Measurements from ENCODE around the gene PCDH9. TPM values are rescaled to one million over a fixed set of nuclear protein-coding genes. Genes with fewer than 3 reads are reported as not detected.

Gene PCDH9
- polyA plus RNA-seq, 1 of the 3 experiments (the other 2 are of a cell fraction): 1.3 TPM

DNA sequence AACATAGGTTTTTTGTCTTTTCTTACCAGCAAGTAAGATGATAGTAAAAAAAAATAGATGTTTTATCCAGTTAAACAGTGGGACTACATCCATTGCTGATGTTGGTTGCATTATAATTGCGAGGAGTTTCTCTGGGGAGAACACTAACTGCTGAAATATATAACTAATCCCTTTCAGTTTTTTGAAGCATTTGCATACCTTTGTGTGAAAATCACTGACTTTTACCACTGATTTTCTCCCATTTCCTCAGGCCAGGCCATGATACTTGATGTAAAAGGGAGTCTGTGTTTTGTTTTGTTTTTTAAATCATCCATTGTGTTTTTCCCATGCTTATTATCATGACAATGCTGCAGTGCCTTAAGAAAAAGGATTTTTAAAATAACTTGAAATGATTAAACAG lies 699.5 kb downstream of the PCDH9 start:
- Histone ChIP-seq H4K20me1 (ENCODE audit: insufficient read depth) (no peaks in the 10 kb centered on the region), H3K4me2 (no peak overlapping the region), H3K4me1 (ENCODE audit: control insufficient read depth in 1 of 2, insufficient read depth in 2 of 2, low read depth in 1 of 2, low read length in 1 of 2) (no peaks in the 10 kb centered on the region; a peak in 1 of 4 replicates), H3K9me2 (no peaks in the 10 kb centered on the region), H3K27me3 (ENCODE audit: insufficient read depth) (no peaks in the 10 kb centered on the region), H3F3A (replicated peaks; ENCODE audit: insufficient read depth) (no peaks in the 10 kb centered on the region), H3K27ac (ENCODE audit: low read depth in 2 of 2, low read length in 1 of 2) (no peak overlapping the region), H3K79me2 (ENCODE audit: insufficient read depth) (no peaks in the 10 kb centered on the region), H2AFZ (ENCODE audit: low read depth) (no peak overlapping the region), H3K9ac (no peak overlapping the region), H3K36me3 (replicated peaks in 1 of 2; ENCODE audit: control insufficient read depth in 1 of 2, insufficient read depth in 2 of 2, low read length in 1 of 2) (no peaks in the 10 kb centered on the region), H3K9me3 (no peaks in the 10 kb centered on the region), H3K4me3 (ENCODE audit: low read depth in 2 of 2, low read length in 1 of 2) (no peak overlapping the region)
- ChIA-PET CTCF (no interaction called here), POLR2A (no interaction called here)
- no peak for TF ChIP-seq MXI1 (IDR thresholded peaks at IDR 0.05; ENCODE audit: low read depth, low read length)
- TF ChIP-seq SMC3 (IDR thresholded peaks at IDR 0.05; ENCODE audit: low read depth, low read length): no peak
- TF ChIP-seq, protein P1, sequence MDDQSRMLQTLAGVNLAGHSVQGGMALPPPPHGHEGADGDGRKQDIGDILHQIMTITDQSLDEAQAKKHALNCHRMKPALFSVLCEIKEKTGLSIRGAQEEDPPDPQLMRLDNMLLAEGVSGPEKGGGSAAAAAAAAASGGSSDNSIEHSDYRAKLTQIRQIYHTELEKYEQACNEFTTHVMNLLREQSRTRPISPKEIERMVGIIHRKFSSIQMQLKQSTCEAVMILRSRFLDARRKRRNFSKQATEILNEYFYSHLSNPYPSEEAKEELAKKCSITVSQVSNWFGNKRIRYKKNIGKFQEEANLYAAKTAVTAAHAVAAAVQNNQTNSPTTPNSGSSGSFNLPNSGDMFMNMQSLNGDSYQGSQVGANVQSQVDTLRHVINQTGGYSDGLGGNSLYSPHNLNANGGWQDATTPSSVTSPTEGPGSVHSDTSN (IDR thresholded peaks at IDR 0.05): no peak
- no peak for TF ChIP-seq NRF1 (IDR thresholded peaks at IDR 0.05; ENCODE audit: low read depth, low read length)
- TF ChIP-seq EP300 (IDR thresholded peaks at IDR 0.05; ENCODE audit: borderline replicate concordance in 1 of 2, low read depth in 1 of 2, low read length in 1 of 2): no peak
- no peak for TF ChIP-seq ELF1 (IDR thresholded peaks at IDR 0.05)
- no peak for TF ChIP-seq RCOR1 (IDR thresholded peaks at IDR 0.05; ENCODE audit: low read length)
- no peak for TF ChIP-seq GABPA (IDR thresholded peaks at IDR 0.05; ENCODE audit: low read depth)
- no peak for TF ChIP-seq GATA2 (CRISPR knock-in tag; IDR thresholded peaks at IDR 0.05)
- no peak for TF ChIP-seq SIN3A (IDR thresholded peaks at IDR 0.05; ENCODE audit: borderline replicate concordance, low read depth, low read length)
- no peak for TF ChIP-seq FOXJ3 (CRISPR knock-in tag; IDR thresholded peaks at IDR 0.05)
- TF ChIP-seq FOSL2 (IDR thresholded peaks at IDR 0.05; ENCODE audit: borderline replicate concordance, low read depth): no peak
- no peak for TF ChIP-seq NFIC (IDR thresholded peaks at IDR 0.05; ENCODE audit: borderline replicate concordance)
- DNase-seq: no peak
- WGBS (ENCODE audit: low lambda C conversion rate): 100% methylated on average over 1 of the region's 1 CpG

GRCh38 chr13:66530158-66530557 lies 700.0 kb downstream of the PCDH9 start:
- ChIA-PET CTCF (no interaction called here), POLR2A (no interaction called here)
- H3K9ac ChIP-seq: no peak overlapping the region
- no peaks in the 10 kb centered on the region; a peak in 1 of 4 replicates for H3K4me1 ChIP-seq (ENCODE audit: control insufficient read depth in 1 of 2, insufficient read depth in 2 of 2, low read depth in 1 of 2, low read length in 1 of 2)
- H3K79me2 ChIP-seq (ENCODE audit: insufficient read depth): no peaks in the 10 kb centered on the region
- H3F3A ChIP-seq (replicated peaks; ENCODE audit: insufficient read depth): no peaks in the 10 kb centered on the region
- DNase-seq: no peak
- WGBS (ENCODE audit: low lambda C conversion rate): 86% methylated on average over 1 of the region's 1 CpG
- no peaks in the 10 kb centered on the region for H3K36me3 ChIP-seq (replicated peaks in 1 of 2; ENCODE audit: control insufficient read depth in 1 of 2, insufficient read depth in 2 of 2, low read length in 1 of 2)
- H2AFZ ChIP-seq (ENCODE audit: low read depth): no peak overlapping the region
- no peak overlapping the region for H3K4me2 ChIP-seq
- no peaks in the 10 kb centered on the region for H3K9me2 ChIP-seq
- no peak overlapping the region for H3K4me3 ChIP-seq (ENCODE audit: low read depth in 2 of 2, low read length in 1 of 2)
- no peaks in the 10 kb centered on the region for H3K27me3 ChIP-seq (ENCODE audit: insufficient read depth)
- TF ChIP-seq SIN3A (IDR thresholded peaks at IDR 0.05; ENCODE audit: borderline replicate concordance, low read depth, low read length): no peak
- no peak for TF ChIP-seq NRF1 (IDR thresholded peaks at IDR 0.05; ENCODE audit: low read depth, low read length)
- TF ChIP-seq MEF2A (IDR thresholded peaks at IDR 0.05; ENCODE audit: borderline replicate concordance, low read depth): no peak
- TF ChIP-seq TCF12 (IDR thresholded peaks at IDR 0.05): no peak
- no peak for TF ChIP-seq MXI1 (IDR thresholded peaks at IDR 0.05; ENCODE audit: low read depth, low read length)
- TF ChIP-seq RFX5 (IDR thresholded peaks at IDR 0.05; ENCODE audit: low read length): no peak
- TF ChIP-seq, protein P2, sequence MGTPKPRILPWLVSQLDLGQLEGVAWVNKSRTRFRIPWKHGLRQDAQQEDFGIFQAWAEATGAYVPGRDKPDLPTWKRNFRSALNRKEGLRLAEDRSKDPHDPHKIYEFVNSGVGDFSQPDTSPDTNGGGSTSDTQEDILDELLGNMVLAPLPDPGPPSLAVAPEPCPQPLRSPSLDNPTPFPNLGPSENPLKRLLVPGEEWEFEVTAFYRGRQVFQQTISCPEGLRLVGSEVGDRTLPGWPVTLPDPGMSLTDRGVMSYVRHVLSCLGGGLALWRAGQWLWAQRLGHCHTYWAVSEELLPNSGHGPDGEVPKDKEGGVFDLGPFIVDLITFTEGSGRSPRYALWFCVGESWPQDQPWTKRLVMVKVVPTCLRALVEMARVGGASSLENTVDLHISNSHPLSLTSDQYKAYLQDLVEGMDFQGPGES (IDR thresholded peaks at IDR 0.05; ENCODE audit: low read depth, low read length): no peak
- no peak for TF ChIP-seq NFIC (IDR thresholded peaks at IDR 0.05; ENCODE audit: borderline replicate concordance)
- TF ChIP-seq, protein P1 (IDR thresholded peaks at IDR 0.05): no peak
- no peak for TF ChIP-seq FOXJ3 (CRISPR knock-in tag; IDR thresholded peaks at IDR 0.05)
- no peak for TF ChIP-seq RXRA (IDR thresholded peaks at IDR 0.05; ENCODE audit: borderline replicate concordance, low read depth)
- H3K9me3 ChIP-seq: no peaks in the 10 kb centered on the region
- H4K20me1 ChIP-seq (ENCODE audit: insufficient read depth): no peaks in the 10 kb centered on the region
- H3K27ac ChIP-seq (ENCODE audit: low read depth in 2 of 2, low read length in 1 of 2): no peak overlapping the region

All from SK-N-SH (cell line).